Hepatocyte (in vitro differentiated cells): Measurements from ENCODE around the gene PRR12.

ENCODE experiments used
- CTCF ChIP-seq: fragments of 200-600 bp; sonication (generic); IDR thresholded peaks from 2 replicates; pipeline ENCODE4 v1.5.1; 2016; ENCODE audit warnings: antibody characterized with exemption, mild to moderate bottlenecking; ENCODE audit not compliant: poor library complexity
- EZH2 ChIP-seq: fragments of 200-600 bp; sonication (generic); IDR thresholded peaks from 2 replicates; pipeline ENCODE4 v1.6.1; 2016; ENCODE audit warnings: antibody characterized with exemption, mild to moderate bottlenecking, borderline replicate concordance
- EZH2phosphoT487 ChIP-seq: fragments of 200-600 bp; sonication (generic); IDR thresholded peaks from one replicate; pipeline ENCODE4 v1.6.1; 2018; ENCODE audit warnings: antibody characterized with exemption, mild to moderate bottlenecking, low read depth, moderate library complexity; ENCODE audit not compliant: unreplicated experiment, severe bottlenecking

GRCh38 chr19:49653466-49653806 is 62.5 kb downstream of the PRR12 start:
- TF ChIP-seq CTCF: no peak
- no peak for TF ChIP-seq EZH2
- TF ChIP-seq EZH2phosphoT487: no peak
